Bone marrow (tissue), 2 donors: ENCODE results near the gene CEP19.

Source experiments
- DNase-seq, 2 donors: peaks; one replicate each; lab custom pipeline; 2025; lab: John Stamatoyannopoulos, UW

Gene CEP19

DNA sequence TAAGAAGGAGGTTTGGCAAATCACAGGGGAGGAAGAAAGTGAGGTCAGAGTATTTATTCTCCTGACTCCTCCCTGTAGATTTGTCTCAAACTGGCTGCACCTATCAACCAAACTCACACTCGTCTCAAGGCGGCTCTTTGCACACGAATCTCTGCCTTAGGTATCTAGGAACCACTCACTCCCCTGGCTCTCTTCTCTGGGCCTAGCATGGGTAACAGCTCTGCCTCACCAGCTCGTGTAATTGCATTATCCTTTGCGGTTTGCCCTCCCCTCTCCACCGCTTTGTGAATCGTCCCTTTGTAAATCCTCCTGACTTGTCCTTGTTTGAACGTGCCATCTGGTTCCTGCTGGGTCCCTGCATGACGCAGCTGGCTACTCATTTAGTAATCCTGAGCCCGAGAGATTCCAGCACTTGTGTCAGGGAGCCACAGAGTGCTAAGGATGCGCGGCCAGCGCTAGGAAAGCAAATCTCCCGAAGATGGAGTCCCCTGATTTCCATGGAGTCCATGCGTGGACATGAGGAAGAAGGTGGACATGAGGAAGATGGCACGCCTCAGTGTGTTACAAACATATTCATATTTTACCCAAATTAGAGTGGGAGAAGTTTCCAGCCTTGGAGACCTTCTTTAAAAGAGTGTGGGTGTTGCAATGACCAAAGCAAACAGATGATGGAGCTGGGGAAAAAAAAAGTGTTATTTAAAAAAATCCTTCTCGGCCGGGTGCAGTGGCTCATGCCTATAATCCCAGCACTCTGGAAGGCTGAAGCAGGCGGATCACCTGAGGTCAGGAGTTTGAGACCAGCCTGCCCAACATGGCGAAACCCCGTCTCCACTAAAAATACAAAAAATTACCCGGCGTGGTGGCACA is 45.8 kb downstream of the CEP19 start:
- DNase-seq = no peak

GRCh38 chr3:196662711-196663571 is 49.1 kb downstream of the CEP19 start:
- no peak for DNase-seq

GRCh38 chr3:196662033-196662432 is 50.0 kb downstream of the CEP19 start:
- no peak for DNase-seq

- DNase-seq = no peak
Observed at GRCh38 chr3:196661400-196661799, 50.6 kb downstream of the CEP19 start.

DNA sequence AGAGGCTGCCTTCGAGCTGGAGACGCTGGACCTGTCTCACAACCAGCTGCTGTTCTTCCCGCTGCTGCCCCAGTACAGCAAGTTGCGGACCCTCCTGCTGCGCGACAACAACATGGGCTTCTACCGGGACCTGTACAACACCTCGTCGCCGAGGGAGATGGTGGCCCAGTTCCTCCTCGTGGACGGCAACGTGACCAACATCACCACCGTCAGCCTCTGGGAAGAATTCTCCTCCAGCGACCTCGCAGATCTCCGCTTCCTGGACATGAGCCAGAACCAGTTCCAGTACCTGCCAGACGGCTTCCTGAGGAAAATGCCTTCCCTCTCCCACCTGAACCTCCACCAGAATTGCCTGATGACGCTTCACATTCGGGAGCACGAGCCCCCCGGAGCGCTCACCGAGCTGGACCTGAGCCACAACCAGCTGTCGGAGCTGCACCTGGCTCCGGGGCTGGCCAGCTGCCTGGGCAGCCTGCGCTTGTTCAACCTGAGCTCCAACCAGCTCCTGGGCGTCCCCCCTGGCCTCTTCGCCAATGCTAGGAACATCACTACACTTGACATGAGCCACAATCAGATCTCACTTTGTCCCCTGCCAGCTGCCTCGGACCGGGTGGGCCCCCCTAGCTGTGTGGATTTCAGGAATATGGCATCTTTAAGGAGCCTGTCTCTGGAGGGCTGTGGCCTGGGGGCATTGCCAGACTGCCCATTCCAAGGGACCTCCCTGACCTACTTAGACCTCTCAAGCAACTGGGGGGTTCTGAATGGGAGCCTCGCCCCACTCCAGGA is 51.5 kb downstream of the CEP19 start:
- no peak for DNase-seq

- DNase-seq = no peak
Observed at GRCh38 chr3:196659901-196660351, 52.1 kb downstream of the CEP19 start.
